HL-60 (cell line): ENCODE results near the gene SLC2A9.
A peak's percentile ranks its signal among the peaks of the same experiment; 100 is the strongest.

Experiments used
- DNase-seq, 2 experiments: peaks; one replicate each; pipeline ENCODE4 v3.0.0-alpha.2; 2010 to 2020; ENCODE audit warnings: low read depth in 1 of 2, low spot score in 1 of 2
- H3K27ac ChIP-seq: fragments of 250-450 bp; sonication (Bioruptor Pico); replicated peaks from 2 replicates; pipeline ENCODE4 v1.5.1; 2020; ENCODE audit warnings: mild to moderate bottlenecking, moderate library complexity
- H3K27me3 ChIP-seq: fragments of 250-450 bp; sonication (Bioruptor Pico); 2 replicates; pipeline ENCODE4 v1.5.1; 2021; ENCODE audit warnings: mild to moderate bottlenecking, moderate library complexity; ENCODE audit not compliant: insufficient read depth, poor library complexity, severe bottlenecking
- H3K4me3 ChIP-seq: replicated peaks from 2 replicates; pipeline ENCODE4 v1.5.1; 2011; ENCODE audit warnings: mild to moderate bottlenecking, control low read depth, low read length; ENCODE audit not compliant: insufficient read depth
- GABPA ChIP-seq: IDR thresholded peaks from 2 replicates; pipeline ENCODE4 v1.6.1; 2012; ENCODE audit warnings: low read depth
- POLR2AphosphoS5 ChIP-seq: IDR thresholded peaks from 2 replicates; pipeline ENCODE4 v1.6.1; 2012; ENCODE audit warnings: low read depth
- SPI1 ChIP-seq: IDR thresholded peaks from 2 replicates; pipeline ENCODE4 v1.6.1; 2012; ENCODE audit warnings: low read depth, mild to moderate bottlenecking, borderline replicate concordance
- TF ChIP-seq, protein P1 (sequence below): IDR thresholded peaks from 2 replicates; pipeline ENCODE4 v1.6.1; 2012; ENCODE audit warnings: low read depth; ENCODE audit not compliant: insufficient replicate concordance
- TF ChIP-seq, protein P2 (sequence below): IDR thresholded peaks from one replicate; pipeline ENCODE4 v1.5.1; 2011; ENCODE audit warnings: low read length, control low read depth, inconsistent platforms; ENCODE audit not compliant: insufficient read depth

Gene SLC2A9

DNA sequence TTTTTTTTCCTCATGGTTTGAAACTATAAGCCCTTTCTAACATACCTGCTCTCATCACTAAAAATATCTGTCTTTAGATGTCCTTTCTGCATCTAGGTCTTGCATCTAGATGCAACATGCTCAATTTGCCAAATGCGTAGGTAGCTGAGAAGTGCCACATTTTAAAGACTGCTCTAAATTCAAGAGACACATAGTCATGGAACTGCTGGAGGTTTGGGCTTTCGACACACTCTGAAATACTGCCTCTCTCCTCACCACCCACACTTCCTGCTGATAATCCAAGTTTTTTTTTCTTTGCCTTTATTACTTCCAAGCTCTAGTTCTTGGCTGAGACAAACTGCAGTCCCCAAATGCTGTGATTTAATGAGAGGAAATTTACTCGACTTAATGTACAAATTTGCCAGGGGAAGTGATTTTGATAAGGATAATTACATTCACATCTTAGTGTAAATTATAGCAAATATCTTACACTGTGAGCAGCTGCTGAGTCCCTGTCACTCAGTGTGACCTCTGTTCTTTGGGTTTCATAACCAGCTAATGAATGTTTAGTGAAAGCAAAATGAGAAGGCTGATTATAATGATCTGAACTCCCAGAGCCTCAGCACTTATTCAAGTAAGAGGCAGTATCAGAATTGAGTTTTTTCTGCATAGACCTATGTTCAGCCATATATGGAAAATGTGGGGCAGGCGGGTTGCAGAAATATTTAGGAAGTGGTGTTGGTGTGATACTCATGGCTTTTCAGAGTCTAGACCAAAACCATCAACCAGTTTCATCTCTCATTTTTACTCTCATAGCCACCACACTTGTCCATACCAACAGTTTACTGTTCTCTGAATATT is 208.6 kb downstream of the SLC2A9 start:
- DNase-seq, result peak in 1 of 2 experiments; percentile 15
- Histone ChIP-seq H3K27me3 (no peaks in the 10 kb centered on the region), H3K27ac (peak overlapping the region; percentile 47; the same call in 1 of the 2 replicates), H3K4me3 (no peak overlapping the region)
- TF ChIP-seq SPI1, result no peak; the same call in 1 of the 2 replicates
- TF ChIP-seq, protein P1, sequence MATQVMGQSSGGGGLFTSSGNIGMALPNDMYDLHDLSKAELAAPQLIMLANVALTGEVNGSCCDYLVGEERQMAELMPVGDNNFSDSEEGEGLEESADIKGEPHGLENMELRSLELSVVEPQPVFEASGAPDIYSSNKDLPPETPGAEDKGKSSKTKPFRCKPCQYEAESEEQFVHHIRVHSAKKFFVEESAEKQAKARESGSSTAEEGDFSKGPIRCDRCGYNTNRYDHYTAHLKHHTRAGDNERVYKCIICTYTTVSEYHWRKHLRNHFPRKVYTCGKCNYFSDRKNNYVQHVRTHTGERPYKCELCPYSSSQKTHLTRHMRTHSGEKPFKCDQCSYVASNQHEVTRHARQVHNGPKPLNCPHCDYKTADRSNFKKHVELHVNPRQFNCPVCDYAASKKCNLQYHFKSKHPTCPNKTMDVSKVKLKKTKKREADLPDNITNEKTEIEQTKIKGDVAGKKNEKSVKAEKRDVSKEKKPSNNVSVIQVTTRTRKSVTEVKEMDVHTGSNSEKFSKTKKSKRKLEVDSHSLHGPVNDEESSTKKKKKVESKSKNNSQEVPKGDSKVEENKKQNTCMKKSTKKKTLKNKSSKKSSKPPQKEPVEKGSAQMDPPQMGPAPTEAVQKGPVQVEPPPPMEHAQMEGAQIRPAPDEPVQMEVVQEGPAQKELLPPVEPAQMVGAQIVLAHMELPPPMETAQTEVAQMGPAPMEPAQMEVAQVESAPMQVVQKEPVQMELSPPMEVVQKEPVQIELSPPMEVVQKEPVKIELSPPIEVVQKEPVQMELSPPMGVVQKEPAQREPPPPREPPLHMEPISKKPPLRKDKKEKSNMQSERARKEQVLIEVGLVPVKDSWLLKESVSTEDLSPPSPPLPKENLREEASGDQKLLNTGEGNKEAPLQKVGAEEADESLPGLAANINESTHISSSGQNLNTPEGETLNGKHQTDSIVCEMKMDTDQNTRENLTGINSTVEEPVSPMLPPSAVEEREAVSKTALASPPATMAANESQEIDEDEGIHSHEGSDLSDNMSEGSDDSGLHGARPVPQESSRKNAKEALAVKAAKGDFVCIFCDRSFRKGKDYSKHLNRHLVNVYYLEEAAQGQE, result no peak
- TF ChIP-seq GABPA, result no peak
- no peak for TF ChIP-seq POLR2AphosphoS5
- TF ChIP-seq, protein P2, sequence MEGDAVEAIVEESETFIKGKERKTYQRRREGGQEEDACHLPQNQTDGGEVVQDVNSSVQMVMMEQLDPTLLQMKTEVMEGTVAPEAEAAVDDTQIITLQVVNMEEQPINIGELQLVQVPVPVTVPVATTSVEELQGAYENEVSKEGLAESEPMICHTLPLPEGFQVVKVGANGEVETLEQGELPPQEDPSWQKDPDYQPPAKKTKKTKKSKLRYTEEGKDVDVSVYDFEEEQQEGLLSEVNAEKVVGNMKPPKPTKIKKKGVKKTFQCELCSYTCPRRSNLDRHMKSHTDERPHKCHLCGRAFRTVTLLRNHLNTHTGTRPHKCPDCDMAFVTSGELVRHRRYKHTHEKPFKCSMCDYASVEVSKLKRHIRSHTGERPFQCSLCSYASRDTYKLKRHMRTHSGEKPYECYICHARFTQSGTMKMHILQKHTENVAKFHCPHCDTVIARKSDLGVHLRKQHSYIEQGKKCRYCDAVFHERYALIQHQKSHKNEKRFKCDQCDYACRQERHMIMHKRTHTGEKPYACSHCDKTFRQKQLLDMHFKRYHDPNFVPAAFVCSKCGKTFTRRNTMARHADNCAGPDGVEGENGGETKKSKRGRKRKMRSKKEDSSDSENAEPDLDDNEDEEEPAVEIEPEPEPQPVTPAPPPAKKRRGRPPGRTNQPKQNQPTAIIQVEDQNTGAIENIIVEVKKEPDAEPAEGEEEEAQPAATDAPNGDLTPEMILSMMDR, result no peak

DNA sequence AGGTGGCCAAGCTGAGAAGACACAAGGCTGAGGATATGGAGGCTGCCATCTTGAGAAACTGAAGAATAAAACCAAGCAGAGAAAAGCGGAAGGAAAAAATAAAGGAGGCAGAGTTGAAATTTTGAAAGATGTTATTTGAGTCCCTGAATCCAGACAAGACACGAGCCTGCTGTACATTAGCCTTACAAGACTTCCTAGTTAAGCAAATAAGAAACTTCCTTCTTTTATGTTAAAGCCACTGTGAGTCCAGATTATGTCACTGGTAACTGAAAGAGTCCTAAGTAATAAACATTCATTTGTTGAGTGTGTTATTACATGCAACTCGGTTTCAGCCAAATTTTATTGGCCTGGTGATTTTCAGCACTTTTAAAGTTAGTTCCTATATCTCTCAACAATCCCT is 209.5 kb downstream of the SLC2A9 start:
- Histone ChIP-seq H3K27me3 (no peaks in the 10 kb centered on the region), H3K27ac (peak overlapping the region; percentile 47), H3K4me3 (no peak overlapping the region)
- TF ChIP-seq SPI1 (no peak), POLR2AphosphoS5 (no peak)
- TF ChIP-seq, protein P2, result no peak
- peak in 1 of 2 experiments; percentile 23 for DNase-seq

DNA sequence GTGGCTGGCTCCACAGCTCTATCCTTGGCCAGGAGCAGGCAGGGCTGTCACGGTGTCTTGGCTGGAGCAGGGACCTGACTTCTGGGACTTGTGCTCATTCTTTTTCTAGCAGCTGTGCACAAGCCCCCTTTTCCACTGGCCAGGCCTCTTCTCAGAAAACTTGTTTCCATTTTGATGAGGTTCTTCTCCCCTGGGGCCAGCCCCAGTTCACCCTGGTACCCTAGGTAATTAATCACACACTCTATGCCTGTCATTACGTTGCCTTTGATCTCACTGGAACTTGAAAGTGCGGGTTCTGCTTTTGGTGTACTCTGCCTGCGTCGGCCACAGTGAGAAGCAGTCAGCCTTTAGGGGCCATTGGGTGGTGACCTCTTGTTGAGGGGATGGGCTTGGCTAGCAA is 213.2 kb downstream of the SLC2A9 start:
- no peak overlapping the region for H3K27ac ChIP-seq
- no peak for DNase-seq
- H3K27me3 ChIP-seq, result no peaks in the 10 kb centered on the region
- no peak overlapping the region for H3K4me3 ChIP-seq
- TF ChIP-seq, protein P2, result no peak
- no peak for TF ChIP-seq POLR2AphosphoS5
- TF ChIP-seq GABPA, result no peak
- TF ChIP-seq SPI1, result no peak
- TF ChIP-seq, protein P1, result no peak
